LNCaP clone FGC (cell line): ENCODE results near the gene SLC7A11.
"Not testable (repeated sequence)": the region's sequence is repeated elsewhere in the genome, so short reads cannot be mapped to it uniquely, and the experiment has no call there.

Experiments
- DNase-seq: peaks from one replicate; pipeline ENCODE4 v3.0.0-alpha.2; 2011; ENCODE audit warnings: low read depth
- H3K4me3 ChIP-seq: 2 replicates; pipeline ENCODE4 v1.5.1; 2011; ENCODE audit warnings: mild to moderate bottlenecking, low read depth, low read length, control low read depth
- TF ChIP-seq, protein P1 (sequence below): IDR thresholded peaks from 2 replicates; pipeline ENCODE4 v1.5.1; 2012; ENCODE audit warnings: mild to moderate bottlenecking; ENCODE audit not compliant: control insufficient read depth, insufficient read depth; ENCODE audit errors: extremely low read depth

Gene SLC7A11

GRCh38 chr4:138238521-138239292 is 3.4 kb downstream of the SLC7A11 start:
- DNase-seq = no peak
- TF ChIP-seq, protein P1, sequence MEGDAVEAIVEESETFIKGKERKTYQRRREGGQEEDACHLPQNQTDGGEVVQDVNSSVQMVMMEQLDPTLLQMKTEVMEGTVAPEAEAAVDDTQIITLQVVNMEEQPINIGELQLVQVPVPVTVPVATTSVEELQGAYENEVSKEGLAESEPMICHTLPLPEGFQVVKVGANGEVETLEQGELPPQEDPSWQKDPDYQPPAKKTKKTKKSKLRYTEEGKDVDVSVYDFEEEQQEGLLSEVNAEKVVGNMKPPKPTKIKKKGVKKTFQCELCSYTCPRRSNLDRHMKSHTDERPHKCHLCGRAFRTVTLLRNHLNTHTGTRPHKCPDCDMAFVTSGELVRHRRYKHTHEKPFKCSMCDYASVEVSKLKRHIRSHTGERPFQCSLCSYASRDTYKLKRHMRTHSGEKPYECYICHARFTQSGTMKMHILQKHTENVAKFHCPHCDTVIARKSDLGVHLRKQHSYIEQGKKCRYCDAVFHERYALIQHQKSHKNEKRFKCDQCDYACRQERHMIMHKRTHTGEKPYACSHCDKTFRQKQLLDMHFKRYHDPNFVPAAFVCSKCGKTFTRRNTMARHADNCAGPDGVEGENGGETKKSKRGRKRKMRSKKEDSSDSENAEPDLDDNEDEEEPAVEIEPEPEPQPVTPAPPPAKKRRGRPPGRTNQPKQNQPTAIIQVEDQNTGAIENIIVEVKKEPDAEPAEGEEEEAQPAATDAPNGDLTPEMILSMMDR = no peak
- H3K4me3 ChIP-seq = peak overlapping the region; percentile 68

DNA sequence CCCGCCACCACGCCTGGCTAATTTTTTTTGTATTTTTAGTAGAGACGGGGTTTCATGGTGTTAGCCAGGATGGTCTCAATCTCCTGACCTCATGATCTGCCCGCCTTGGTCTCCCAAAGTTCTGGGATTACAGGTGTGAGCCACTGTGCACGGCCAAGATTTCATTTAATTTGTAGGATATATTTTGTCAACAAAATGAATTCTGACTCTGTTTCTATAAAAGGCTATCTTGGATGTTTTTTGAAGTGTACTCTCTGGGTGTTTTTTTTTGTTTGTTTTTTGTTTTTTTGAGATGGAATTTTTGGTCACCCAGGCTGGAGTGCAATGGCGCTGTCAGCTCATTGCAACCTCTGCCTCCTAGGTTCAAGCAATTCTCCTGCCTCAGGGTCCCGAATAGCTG is 5.0 kb downstream of the SLC7A11 start:
- not testable (repeated sequence) for H3K4me3 ChIP-seq, DNase-seq

DNA sequence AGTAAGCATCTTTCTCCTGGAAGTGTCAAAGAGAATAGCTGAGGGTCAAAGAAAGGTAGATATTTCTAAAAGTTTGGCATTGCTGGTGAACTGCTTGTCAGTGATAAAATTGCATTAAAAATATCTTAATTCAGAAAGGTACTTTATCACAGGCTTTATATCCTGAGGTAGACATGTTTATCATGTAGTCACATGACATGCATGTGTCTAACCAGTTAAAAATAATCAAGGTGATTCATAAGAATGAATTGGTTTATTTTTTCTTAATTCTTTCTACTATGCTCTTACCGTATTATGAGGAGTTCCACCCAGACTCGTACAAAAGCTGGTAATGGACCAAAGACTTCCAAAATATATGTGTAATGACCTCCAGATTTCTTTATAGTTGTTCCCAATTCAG is 6.1 kb downstream of the SLC7A11 start:
- no peak overlapping the region for H3K4me3 ChIP-seq
- TF ChIP-seq, protein P1 = no peak

DNA sequence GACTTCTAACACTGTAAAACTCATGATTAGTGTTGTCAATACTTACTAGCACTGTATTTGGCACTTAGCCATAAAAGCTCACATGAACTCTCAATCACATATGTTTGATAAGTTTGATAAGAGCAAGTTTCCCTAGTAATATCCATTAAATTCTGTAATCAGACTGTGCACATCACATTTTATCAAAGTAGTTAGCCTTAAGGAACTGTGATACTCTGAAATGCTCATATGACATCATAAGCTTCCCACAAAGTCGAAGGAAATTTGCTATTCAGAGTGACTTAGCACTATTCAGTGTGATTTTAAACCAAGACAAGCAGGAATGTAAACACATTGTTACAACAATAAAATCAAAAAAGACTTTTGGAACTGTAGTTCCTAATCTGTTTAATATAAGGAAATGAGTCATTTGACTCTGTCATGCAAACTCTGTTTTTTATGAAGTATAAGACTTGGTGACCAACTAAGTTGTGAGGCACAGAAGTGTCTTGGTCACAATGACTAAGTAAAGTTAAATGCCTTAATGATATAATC is 6.7 kb downstream of the SLC7A11 start:
- no peak overlapping the region for H3K4me3 ChIP-seq
- TF ChIP-seq, protein P1 = no peak
- peak; percentile 56 for DNase-seq

More for the DNA sequence above, 6.1 kb downstream of the SLC7A11 start:
- no peak for DNase-seq

DNA sequence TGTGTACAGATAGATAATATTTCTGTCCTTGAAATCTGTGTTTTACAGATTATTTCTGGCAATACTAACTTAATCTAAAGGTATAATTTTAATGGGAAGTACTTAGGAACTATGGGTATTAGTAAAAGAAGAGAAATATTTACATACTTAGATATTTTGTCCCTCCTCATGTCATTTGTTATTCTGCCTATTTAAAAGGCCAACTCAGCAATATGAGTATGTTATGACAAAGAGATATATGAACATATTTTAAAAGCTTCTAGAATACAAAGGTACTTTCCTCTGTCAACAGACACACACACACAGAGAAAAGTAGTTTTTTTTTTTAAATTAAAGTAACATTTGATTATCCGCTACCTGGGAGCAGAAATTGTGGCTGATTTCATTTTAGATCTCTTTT is 7.9 kb downstream of the SLC7A11 start:
- TF ChIP-seq, protein P1 = no peak
- no peak for DNase-seq
- H3K4me3 ChIP-seq = no peak overlapping the region

DNA sequence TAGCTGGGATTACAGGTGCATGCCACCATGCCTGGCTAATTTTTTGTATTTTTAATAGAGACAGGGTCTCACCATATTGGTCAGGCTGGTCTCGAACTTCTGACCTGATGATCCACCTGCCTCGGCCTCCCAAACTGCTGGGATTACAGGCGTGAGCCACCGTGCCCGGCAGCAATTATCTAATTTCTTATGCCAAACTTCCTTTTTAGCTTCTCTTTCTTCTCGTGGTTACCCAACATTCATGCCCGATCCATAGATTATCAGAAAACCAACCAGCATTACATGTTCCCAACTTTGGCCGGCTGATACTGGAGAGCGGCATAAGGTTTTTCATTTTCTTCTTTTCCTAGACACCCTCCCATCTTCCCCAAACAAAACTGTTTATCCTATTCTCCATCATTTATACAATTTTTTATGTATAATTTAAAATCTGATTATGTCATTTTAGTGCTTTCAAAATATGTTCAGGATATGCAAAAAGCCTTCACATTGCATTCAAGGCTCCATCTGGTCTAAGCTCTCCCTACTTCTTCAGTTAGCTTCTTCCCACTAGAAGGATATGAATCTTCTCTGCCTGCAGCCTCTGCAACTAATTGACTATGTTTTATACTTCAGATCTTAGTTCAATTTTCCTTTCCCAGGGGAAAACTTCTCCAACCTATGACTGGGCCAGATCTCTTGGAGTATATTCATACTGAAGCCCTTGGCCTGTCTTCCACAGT is 8.7 kb downstream of the SLC7A11 start:
- TF ChIP-seq, protein P1 = no peak
- DNase-seq = no peak
- no peak overlapping the region for H3K4me3 ChIP-seq

GRCh38 chr4:138232364-138232763 is 9.8 kb downstream of the SLC7A11 start:
- TF ChIP-seq, protein P1 = no peak
- H3K4me3 ChIP-seq = no peak overlapping the region
- no peak for DNase-seq
